GM21423 (cell line): ENCODE data around the gene BANF1.

Source experiments
- ATAC-seq: cut with Tn5 transposase; IDR thresholded peaks from one replicate; pipeline ENCODE4 v1.9.1; 2021; ENCODE audit warnings: mild to moderate bottlenecking, moderate library complexity; ENCODE audit not compliant: unreplicated experiment

The BANF1 gene

GRCh38 chr11:66037327-66037726 is 35.0 kb downstream of the BANF1 start:
- ATAC-seq, result no peak

DNA sequence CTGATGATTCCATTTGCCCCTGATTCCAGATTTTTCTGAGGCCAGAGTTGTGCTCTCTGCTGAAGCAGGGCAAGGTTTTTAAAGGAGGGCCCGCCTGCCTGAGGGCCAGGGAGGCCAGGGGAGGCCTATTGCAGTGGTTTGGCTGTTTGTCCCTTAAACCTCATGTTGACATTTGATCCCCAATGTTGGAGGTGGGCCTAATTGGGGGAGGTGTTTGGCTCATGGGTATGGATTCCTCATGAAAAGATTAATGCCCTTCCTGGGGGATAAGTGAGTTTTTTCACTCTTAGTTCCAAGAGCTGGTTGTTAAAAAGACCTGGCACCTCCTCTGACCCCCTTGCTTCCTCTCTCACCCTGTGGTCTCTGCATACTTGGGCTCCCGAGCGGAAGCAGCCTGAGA is 37.5 kb downstream of the BANF1 start:
- ATAC-seq, result no peak

DNA sequence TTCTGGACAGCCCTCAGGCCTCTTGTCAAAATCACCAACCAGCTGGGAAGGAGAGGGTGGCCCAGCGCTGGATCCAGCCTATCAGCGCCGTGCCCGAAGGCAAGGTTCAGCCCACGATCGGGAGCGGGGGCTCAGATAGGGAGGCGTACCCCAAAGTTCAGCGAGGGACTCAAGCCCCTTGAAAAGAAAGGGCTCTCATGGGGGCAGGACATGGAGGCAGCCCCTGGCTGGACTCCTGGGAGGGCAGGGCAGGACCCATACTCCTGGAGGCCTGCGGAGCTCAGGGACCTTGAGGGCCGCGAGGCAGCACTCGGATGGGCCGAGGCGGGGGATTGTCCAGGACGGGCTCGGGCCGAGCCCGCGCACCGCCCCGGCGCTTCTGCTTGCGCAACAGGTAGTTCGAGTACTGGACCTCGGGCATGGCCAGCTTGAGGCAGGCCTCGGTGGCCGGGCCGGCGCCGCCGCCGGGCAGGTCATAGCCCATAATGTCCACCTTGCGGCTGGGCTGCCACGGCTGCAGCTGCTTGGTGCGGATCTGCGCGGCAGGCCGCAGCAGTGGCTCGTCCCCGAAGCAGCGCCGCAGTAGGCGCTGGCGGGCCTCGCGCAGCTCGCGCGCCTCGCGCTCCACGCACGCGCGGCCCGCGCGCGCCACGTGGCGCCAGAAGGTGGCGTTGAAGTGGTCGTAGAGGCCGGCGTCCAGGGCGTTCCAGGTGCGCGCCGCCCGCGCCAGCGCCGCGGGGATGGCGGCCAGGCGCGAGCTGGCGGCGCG is 40.1 kb downstream of the BANF1 start:
- no peak for ATAC-seq

GRCh38 chr11:66042996-66043906 is 40.9 kb downstream of the BANF1 start:
- no peak for ATAC-seq

GRCh38 chr11:66044757-66045156 is 42.5 kb downstream of the BANF1 start:
- no peak for ATAC-seq

DNA sequence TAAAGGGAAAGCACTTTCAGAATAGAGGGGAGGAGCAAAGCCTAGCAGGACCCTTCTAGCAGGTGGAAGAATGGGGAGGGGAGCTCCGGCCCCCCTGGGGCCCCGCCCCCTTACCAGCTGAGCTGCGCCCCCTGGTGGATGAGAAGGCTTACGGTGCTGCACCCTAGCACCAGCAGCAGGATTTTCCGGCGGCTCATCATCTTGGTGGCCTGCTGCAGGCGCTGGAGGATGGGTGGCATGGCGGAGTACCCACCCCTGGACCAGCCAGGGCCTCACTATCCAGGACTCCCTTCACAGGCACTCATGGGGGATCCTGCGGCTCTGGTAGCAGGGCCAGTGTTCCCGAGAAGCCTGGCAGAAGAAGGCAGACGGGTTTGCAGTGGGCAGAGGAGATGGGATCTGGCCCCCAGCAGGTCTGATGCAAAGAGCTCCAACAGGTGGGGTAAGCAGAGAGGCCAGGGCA is 42.9 kb downstream of the BANF1 start:
- ATAC-seq, result no peak

- ATAC-seq, result no peak
Measured at GRCh38 chr11:66046901-66047300, 44.6 kb downstream of the BANF1 start.

DNA sequence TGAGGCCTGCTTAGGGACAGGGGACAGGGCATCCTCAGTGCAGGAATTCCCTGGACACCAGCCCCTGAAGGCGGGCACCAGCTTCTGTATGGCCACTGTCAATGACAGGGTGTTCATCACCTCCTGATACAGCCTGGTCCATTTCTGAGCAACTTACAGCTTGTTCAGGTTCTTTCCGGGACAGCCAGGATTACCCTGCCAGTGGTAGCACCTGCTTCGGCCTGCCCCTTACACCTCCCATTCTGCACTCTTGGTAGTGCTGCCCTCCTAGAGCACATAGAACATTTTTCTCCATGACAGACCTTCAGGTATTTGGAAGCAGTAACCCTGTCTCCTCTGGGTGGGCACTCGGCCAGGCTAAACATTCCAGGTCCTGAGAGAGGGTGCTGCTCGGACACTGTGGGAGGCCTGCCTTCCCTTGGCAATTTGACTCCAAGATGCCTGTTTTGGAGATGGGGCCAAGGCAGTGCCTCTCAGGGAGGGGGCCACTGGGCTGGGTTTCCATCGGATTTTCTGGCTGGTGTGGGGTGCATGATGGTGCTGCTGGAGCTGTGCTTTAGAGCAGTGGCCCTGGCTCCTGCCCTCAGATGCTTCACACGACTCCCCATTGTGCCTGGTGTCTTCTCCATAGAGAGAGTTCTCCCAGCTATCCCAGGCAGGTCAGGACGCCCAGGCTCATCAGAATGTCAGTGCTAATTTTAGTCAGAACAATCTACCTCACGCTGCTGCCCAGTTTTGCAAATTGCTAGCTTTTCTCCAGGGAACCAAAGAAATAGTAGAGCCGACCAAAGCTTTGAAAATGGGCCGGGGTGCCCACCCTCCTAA is 45.5 kb downstream of the BANF1 start:
- no peak for ATAC-seq

- ATAC-seq, result no peak
Measured at GRCh38 chr11:66048547-66049323, 46.4 kb downstream of the BANF1 start, which contains the start of gene GAL3ST3. Gene GAL3ST3, minus strand, starts transcription at chr11:66049161. Its CDS starts 3,746 bp downstream, at chr11:66045415.

- ATAC-seq, result no peak
Measured at GRCh38 chr11:66050581-66051231, 48.4 kb downstream of the BANF1 start.

DNA sequence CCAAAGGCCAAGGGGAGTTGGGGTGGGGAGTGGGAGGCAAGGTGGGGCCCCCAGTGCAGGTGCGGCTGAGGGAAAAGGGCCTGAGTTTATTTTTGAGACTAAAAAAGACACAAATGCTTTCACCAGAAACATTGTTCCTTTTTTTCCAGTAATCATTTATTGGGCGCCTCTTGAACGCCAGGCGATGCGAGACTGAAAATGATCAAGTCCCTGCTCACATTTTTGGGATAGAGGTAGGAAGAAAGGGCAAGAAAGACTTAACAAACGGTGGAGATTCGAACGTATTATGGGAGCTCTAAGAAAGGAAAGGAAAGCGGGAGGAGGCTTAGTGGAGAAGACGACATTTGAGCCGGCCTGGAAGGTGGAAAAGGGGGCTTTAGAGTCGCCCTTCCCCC is 49.1 kb downstream of the BANF1 start:
- no peak for ATAC-seq

DNA sequence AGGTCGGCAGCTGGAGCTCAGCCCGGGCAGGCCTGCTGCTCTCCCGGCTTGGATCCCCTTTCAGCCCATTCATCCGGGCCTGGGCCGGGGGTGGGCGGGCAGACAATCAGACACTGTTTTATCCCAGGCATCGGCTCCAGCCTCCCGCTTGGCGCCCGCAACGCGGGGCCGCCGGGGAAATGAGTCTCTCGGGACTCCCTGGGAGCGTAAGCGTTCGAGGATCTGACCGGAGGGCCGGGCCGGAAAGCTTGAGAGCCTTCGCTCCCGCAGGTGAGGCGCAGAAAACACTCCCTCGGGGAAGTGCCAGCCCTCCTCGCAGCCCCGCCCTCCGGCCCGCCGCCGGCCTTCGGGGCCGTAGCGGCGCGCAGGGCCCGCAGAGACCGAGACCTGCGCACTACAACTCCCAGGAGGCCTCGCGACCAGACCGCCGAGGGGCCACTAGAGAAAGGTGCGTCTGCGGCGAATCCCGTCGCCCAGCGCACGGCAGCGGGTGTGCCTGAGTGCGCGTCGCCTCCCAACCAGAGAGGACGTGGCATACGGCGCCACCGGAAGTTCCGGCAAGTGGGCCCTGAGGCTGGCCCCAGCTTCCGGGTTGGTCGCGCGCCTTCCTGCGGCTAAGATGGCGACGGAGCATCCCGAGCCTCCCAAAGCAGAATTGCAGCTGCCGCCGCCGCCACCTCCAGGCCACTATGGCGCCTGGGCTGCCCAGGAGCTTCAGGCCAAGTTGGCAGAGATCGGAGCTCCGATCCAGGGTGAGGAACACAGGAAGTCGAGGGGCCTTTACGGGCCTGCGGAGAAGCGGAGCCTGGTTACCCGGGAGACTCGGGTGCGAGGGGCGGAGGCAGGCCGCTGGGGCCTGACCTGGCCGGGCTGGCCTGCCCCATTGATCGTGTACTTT is 49.7 kb downstream of the BANF1 start, which contains the start of gene SF3B2:
SF3B2 (plus strand) TSS at position 599 of the 898 bp plus-strand sequence; CDS start at position 620, 21 bp downstream.
- peak; percentile 91 for ATAC-seq

DNA sequence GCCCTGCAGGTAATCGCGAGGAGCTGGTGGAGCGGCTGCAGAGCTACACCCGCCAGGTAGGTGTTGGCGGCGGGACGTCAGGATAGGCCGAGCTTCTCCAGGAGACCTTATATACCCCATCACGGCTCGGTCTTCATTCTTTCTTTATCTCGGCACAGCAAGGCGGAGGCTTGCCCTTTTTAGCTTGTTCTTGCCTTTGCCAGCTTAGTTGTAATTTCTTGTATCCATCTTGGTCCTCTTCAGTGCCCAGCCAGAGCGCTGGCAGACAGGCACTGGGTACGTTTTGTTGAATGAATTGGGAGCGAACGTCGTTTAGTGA is 50.3 kb downstream of the BANF1 start:
- no peak for ATAC-seq
